H1 (cell line): ENCODE data around the gene SLC25A3.

Source experiments
- E2F6 ChIP-seq: IDR thresholded peaks from 2 replicates; pipeline ENCODE4 v1.6.1; 2012; ENCODE audit warnings: inconsistent platforms
- EGR1 ChIP-seq: IDR thresholded peaks from 2 replicates; pipeline ENCODE4 v1.6.1; 2011; ENCODE audit warnings: low read depth, low read length, borderline replicate concordance
- EP300 ChIP-seq, 2 experiments: IDR thresholded peaks; 1 replicate in 1 of 2; 2 replicates in 1 of 2; pipeline ENCODE4 v1.6.1; 2011 to 2012; ENCODE audit warnings: low read depth in 2 of 2, low read length in 2 of 2, mild to moderate bottlenecking in 2 of 2, borderline replicate concordance in 1 of 2, inconsistent platforms in 1 of 2, moderate library complexity in 1 of 2
- EZH2 ChIP-seq: fragments of 200-600 bp; sonication (generic); IDR thresholded peaks from 2 replicates; pipeline ENCODE4 v1.7.1; 2012; ENCODE audit warnings: low read depth, mild to moderate bottlenecking, moderate library complexity, low read length, inconsistent platforms; ENCODE audit not compliant: severe bottlenecking
- KDM1A ChIP-seq: fragments of 200-600, 300-600 bp; sonication (generic); IDR thresholded peaks from 2 replicates; pipeline ENCODE4 v1.7.1; 2016; ENCODE audit warnings: mild to moderate bottlenecking, low read length, borderline replicate concordance
- NRF1 ChIP-seq: IDR thresholded peaks from 2 replicates; pipeline ENCODE4 v1.6.1; 2011; ENCODE audit warnings: mild to moderate bottlenecking, low read depth, low read length, improper control_type of control experiment
- POLR2A ChIP-seq, 2 experiments: IDR thresholded peaks; 1 replicate in 1 of 2; 2 replicates in 1 of 2; pipeline ENCODE4 v1.6.1; 2011; ENCODE audit warnings: low read depth in 2 of 2, low read length in 2 of 2, mild to moderate bottlenecking in 2 of 2; ENCODE audit errors: control extremely low read depth in 1 of 2
- RAD21 ChIP-seq, 2 experiments: IDR thresholded peaks in 1 of 2; conservative IDR thresholded peaks in 1 of 2; 2 replicates each; pipeline ENCODE4 v1.6.1; 2011; ENCODE audit warnings: low read depth in 2 of 2, low read length in 2 of 2, improper control_type of control experiment in 1 of 2, inconsistent platforms in 1 of 2, mild to moderate bottlenecking in 1 of 2, moderate library complexity in 1 of 2
- SIN3A ChIP-seq, 2 experiments: IDR thresholded peaks in 1 of 2; conservative IDR thresholded peaks in 1 of 2; 2 replicates each; pipeline ENCODE4 v1.6.1; 2011 to 2012; ENCODE audit warnings: low read length in 2 of 2, improper control_type of control experiment in 1 of 2, low read depth in 1 of 2, mild to moderate bottlenecking in 1 of 2
- SRF ChIP-seq: IDR thresholded peaks from 2 replicates; pipeline ENCODE4 v1.6.1; 2011; ENCODE audit warnings: mild to moderate bottlenecking, low read depth, low read length, moderate library complexity
- USF2 ChIP-seq: IDR thresholded peaks from 2 replicates; pipeline ENCODE4 v1.6.1; 2011; ENCODE audit warnings: low read length, improper control_type of control experiment
- TF ChIP-seq, protein P1 (sequence below), 3 experiments: IDR thresholded peaks; 1 replicate in 2 of 3; 2 replicates in 1 of 3; pipeline versions ENCODE4 v1.5.1 to v1.6.1; 2011; ENCODE audit warnings: low read length in 3 of 3, mild to moderate bottlenecking in 3 of 3, inconsistent platforms in 2 of 3, low read depth in 1 of 3, moderate library complexity in 1 of 3; ENCODE audit not compliant: insufficient read depth in 1 of 3; ENCODE audit errors: control extremely low read depth in 1 of 3
- TF ChIP-seq, protein P2 (sequence below): IDR thresholded peaks from 2 replicates; pipeline ENCODE4 v1.6.1; 2012; ENCODE audit warnings: inconsistent platforms

GRCh38 chr12:98639491-98639890 lies 46.0 kb downstream of the SLC25A3 start:
- no peak for TF ChIP-seq KDM1A
- no peak for TF ChIP-seq POLR2A (IDR thresholded peaks at IDR 0.05; ENCODE audit: control extremely low read depth in 1 of 2, low read depth in 2 of 2, low read length in 2 of 2)
- TF ChIP-seq EZH2, result no peak
- TF ChIP-seq, protein P1, sequence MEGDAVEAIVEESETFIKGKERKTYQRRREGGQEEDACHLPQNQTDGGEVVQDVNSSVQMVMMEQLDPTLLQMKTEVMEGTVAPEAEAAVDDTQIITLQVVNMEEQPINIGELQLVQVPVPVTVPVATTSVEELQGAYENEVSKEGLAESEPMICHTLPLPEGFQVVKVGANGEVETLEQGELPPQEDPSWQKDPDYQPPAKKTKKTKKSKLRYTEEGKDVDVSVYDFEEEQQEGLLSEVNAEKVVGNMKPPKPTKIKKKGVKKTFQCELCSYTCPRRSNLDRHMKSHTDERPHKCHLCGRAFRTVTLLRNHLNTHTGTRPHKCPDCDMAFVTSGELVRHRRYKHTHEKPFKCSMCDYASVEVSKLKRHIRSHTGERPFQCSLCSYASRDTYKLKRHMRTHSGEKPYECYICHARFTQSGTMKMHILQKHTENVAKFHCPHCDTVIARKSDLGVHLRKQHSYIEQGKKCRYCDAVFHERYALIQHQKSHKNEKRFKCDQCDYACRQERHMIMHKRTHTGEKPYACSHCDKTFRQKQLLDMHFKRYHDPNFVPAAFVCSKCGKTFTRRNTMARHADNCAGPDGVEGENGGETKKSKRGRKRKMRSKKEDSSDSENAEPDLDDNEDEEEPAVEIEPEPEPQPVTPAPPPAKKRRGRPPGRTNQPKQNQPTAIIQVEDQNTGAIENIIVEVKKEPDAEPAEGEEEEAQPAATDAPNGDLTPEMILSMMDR (IDR thresholded peaks at IDR 0.05; ENCODE audit: control extremely low read depth in 1 of 3, insufficient read depth in 1 of 3, low read depth in 1 of 3, low read length in 3 of 3), result no peak
- no peak for TF ChIP-seq SRF
- TF ChIP-seq USF2, result no peak
- TF ChIP-seq EP300 (IDR thresholded peaks at IDR 0.05; ENCODE audit: borderline replicate concordance in 1 of 2, low read depth in 2 of 2, low read length in 2 of 2), result no peak
- no peak for TF ChIP-seq RAD21 (IDR thresholded peaks at IDR 0.05 in 1 of 2, conservative IDR thresholded peaks at IDR 0.05 in 1 of 2; ENCODE audit: low read depth in 2 of 2, low read length in 2 of 2)
- TF ChIP-seq, protein P2, sequence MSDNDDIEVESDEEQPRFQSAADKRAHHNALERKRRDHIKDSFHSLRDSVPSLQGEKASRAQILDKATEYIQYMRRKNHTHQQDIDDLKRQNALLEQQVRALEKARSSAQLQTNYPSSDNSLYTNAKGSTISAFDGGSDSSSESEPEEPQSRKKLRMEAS, result no peak
- TF ChIP-seq E2F6, result no peak
- TF ChIP-seq SIN3A (conservative IDR thresholded peaks at IDR 0.05 in 1 of 2, IDR thresholded peaks at IDR 0.05 in 1 of 2; ENCODE audit: low read depth in 1 of 2, low read length in 2 of 2), result no peak
- TF ChIP-seq NRF1, result no peak
- TF ChIP-seq EGR1, result no peak
